Heart left ventricle (tissue), 13 donors: Measurements from ENCODE around the gene ACKR1.

Experiments
- CTCF ChIP-seq, 12 donors: fragments of 200-600 bp; sonication (generic) in 4 of 12; IDR thresholded peaks; one replicate each; pipeline versions ENCODE4 v1.5.0 to v1.8.0; 2018 to 2022; ENCODE audit warnings: antibody characterized with exemption in 12 of 12, mild to moderate bottlenecking in 5 of 12
- POLR2A ChIP-seq, 2 donors: fragments of 450-650 bp; IDR thresholded peaks; one replicate each; pipeline ENCODE4 v1.6.1; 2017; ENCODE audit warnings: antibody characterized with exemption in 2 of 2, mild to moderate bottlenecking in 2 of 2, moderate library complexity in 2 of 2
- donor health status: ischemic (EF 13 %, LVEDD 7.1; RV severe dilation, severe dysfunction).
- donor health status: DM: no; HTN: yes; CAD: no.
- donor health status: DM: no; HTN: no; CAD: no.
- donor health status: ischemic (EF 25% LVEDD 6.9; RV normal size, moderate dysfunction).
- donor health status: ischemic (EF 25% LVEDD 5.7; RV mildly dilated, moderate dysfunction).
- donor health status: ischemic (EF 35%, LVEDD 5.7; RV mildly dilated, moderate dysfunction).
- donor health status: nonischemic (EF 11% LVEDD 7.7; RV severe dilation, severe dysfunction).
- donor health status: DM: yes; HTN: yes; CAD: no.
- donor health status: PGD.
- donor health status: ischemic (EF 29% LVEDD 5.4; RV normal size, mild dysfunction).
- donor health status: nonischemic (EF 23%, LVEDD 6.1; RV moderate dilation, normal function).

- TF ChIP-seq CTCF (IDR thresholded peaks at IDR 0.05) (no peak), POLR2A (IDR thresholded peaks at IDR 0.05) (no peak)
Measured at GRCh38 chr1:159170639-159171038, 34.0 kb upstream of the ACKR1 start.
